ENCODE results near the gene HTR1E. TPM values are rescaled to one million over a fixed set of nuclear protein-coding genes. Genes with fewer than 3 reads are reported as not detected.

The HTR1E gene
- total RNA-seq, 1 experiment from 2014 or later, result not detected

- no peak for DNase-seq (ENCODE audit: low spot score)
- CTCF ChIA-PET, result no interaction called here
- intact Hi-C loops (cut with micrococcal nuclease; ENCODE audit: unreplicated experiment), result no loop called here
- Histone ChIP-seq H3K36me3 (ENCODE audit: insufficient read depth, low read length, poor library complexity, severe bottlenecking) (no peaks in the 10 kb centered on the region), H3K27me3 (replicated peaks; ENCODE audit: insufficient read depth, low read depth, low read length, poor library complexity) (peaks cover 53% of the 10 kb centered on the region), H3K9me3 (ENCODE audit: low read depth, low read length, poor library complexity, severe bottlenecking) (no peaks in the 10 kb centered on the region), H3K4me1 (ENCODE audit: insufficient read depth, low read length, poor library complexity, severe bottlenecking) (no peaks in the 10 kb centered on the region), H3K4me3 (ENCODE audit: low read depth, low read length, poor library complexity, severe bottlenecking) (no peak overlapping the region), H3K27ac (ENCODE audit: low read depth, low read length, poor library complexity, severe bottlenecking) (no peak overlapping the region)
- TF ChIP-seq EZH2 (IDR thresholded peaks at IDR 0.05; ENCODE audit: borderline replicate concordance, low read depth, low read length, poor library complexity, severe bottlenecking) (no peak), CTCF (conservative IDR thresholded peaks at IDR 0.05; ENCODE audit: low read depth, low read length) (no peak)
- POLR2A ChIA-PET (ENCODE audit: low non-redundant PET), result no interaction called here
- BruUV-seq (replicated peaks), result no TSS peak
These were observed 112.5 kb downstream of the HTR1E start for GRCh38 chr6:87049779-87050178.

GRCh38 chr6:87053312-87053711, 116.0 kb downstream of the HTR1E start:
- BruUV-seq (replicated peaks), result no TSS peak
- Histone ChIP-seq H3K27ac (ENCODE audit: low read depth, low read length, poor library complexity, severe bottlenecking) (no peak overlapping the region), H3K9me3 (ENCODE audit: low read depth, low read length, poor library complexity, severe bottlenecking) (no peaks in the 10 kb centered on the region), H3K4me3 (ENCODE audit: low read depth, low read length, poor library complexity, severe bottlenecking) (no peak overlapping the region), H3K4me1 (ENCODE audit: insufficient read depth, low read length, poor library complexity, severe bottlenecking) (no peaks in the 10 kb centered on the region), H3K27me3 (replicated peaks; ENCODE audit: insufficient read depth, low read depth, low read length, poor library complexity) (peaks cover 32% of the 10 kb centered on the region), H3K36me3 (ENCODE audit: insufficient read depth, low read length, poor library complexity, severe bottlenecking) (no peaks in the 10 kb centered on the region)
- POLR2A ChIA-PET (ENCODE audit: low non-redundant PET), result no interaction called here
- intact Hi-C loops (cut with micrococcal nuclease; ENCODE audit: unreplicated experiment), result no loop called here
- CTCF ChIA-PET, result no interaction called here
- no peak for TF ChIP-seq EZH2 (IDR thresholded peaks at IDR 0.05; ENCODE audit: borderline replicate concordance, low read depth, low read length, poor library complexity, severe bottlenecking)
- TF ChIP-seq CTCF (conservative IDR thresholded peaks at IDR 0.05; ENCODE audit: low read depth, low read length), result no peak
- no peak for DNase-seq (ENCODE audit: low spot score)

- TF ChIP-seq CTCF (conservative IDR thresholded peaks at IDR 0.05; ENCODE audit: low read depth, low read length), result no peak
- TF ChIP-seq EZH2 (IDR thresholded peaks at IDR 0.05; ENCODE audit: borderline replicate concordance, low read depth, low read length, poor library complexity, severe bottlenecking), result no peak
- ChIA-PET POLR2A (ENCODE audit: low non-redundant PET) (no interaction called here), CTCF (no interaction called here)
- intact Hi-C loops (cut with micrococcal nuclease; ENCODE audit: unreplicated experiment), result no loop called here
- Histone ChIP-seq H3K4me1 (ENCODE audit: insufficient read depth, low read length, poor library complexity, severe bottlenecking) (no peaks in the 10 kb centered on the region), H3K4me3 (ENCODE audit: low read depth, low read length, poor library complexity, severe bottlenecking) (no peak overlapping the region), H3K36me3 (ENCODE audit: insufficient read depth, low read length, poor library complexity, severe bottlenecking) (no peaks in the 10 kb centered on the region), H3K9me3 (ENCODE audit: low read depth, low read length, poor library complexity, severe bottlenecking) (no peaks in the 10 kb centered on the region), H3K27ac (ENCODE audit: low read depth, low read length, poor library complexity, severe bottlenecking) (no peak overlapping the region), H3K27me3 (replicated peaks; ENCODE audit: insufficient read depth, low read depth, low read length, poor library complexity) (peaks cover 27% of the 10 kb centered on the region)
- DNase-seq (ENCODE audit: low spot score), result no peak
- no TSS peak for BruUV-seq (replicated peaks)
These were observed 117.0 kb downstream of the HTR1E start for GRCh38 chr6:87054143-87054833.
